Rectal smooth muscle tissue (tissue), 1 donor: Measurements from ENCODE around the gene VSIG2.

ENCODE experiments used
- H3K27ac ChIP-seq: one replicate; pipeline ENCODE4 v1.7.0; 2013; ENCODE audit warnings: low read depth, low read length, inconsistent platforms
- H3K27me3 ChIP-seq: one replicate; pipeline ENCODE4 v1.7.0; 2013; ENCODE audit warnings: low read length; ENCODE audit not compliant: control insufficient read depth, insufficient read depth
- H3K36me3 ChIP-seq: one replicate; pipeline ENCODE4 v1.7.0; 2013; ENCODE audit warnings: low read length; ENCODE audit not compliant: control insufficient read depth, insufficient read depth
- H3K4me1 ChIP-seq: one replicate; pipeline ENCODE4 v1.7.0; 2013; ENCODE audit warnings: low read length; ENCODE audit not compliant: control insufficient read depth, insufficient read depth
- H3K4me3 ChIP-seq: one replicate; pipeline ENCODE4 v1.7.0; 2013; ENCODE audit warnings: low read length
- H3K9ac ChIP-seq: one replicate; pipeline ENCODE4 v1.7.0; 2013; ENCODE audit warnings: low read length

The VSIG2 gene

GRCh38 chr11:124751741-124752470 is at the start of gene VSIG2:
Gene VSIG2 (minus strand): TSS chr11:124752255. CDS start chr11:124752137, 118 bp downstream.
- Histone ChIP-seq H3K4me1 (no peaks in the 10 kb centered on the region), H3K27ac (no peak within 1 kb of the TSS), H3K4me3 (peak within 1 kb of the TSS; percentile 54), H3K9ac (peak within 1 kb of the TSS; percentile 12), H3K36me3 (no peaks in the 10 kb centered on the region), H3K27me3 (peaks cover 4% of the 10 kb centered on the region)

- peak overlapping the region; percentile 99 for H3K27ac ChIP-seq
- peaks cover 12% of the 10 kb centered on the region for H3K4me1 ChIP-seq
- no peaks in the 10 kb centered on the region for H3K27me3 ChIP-seq
- no peaks in the 10 kb centered on the region for H3K36me3 ChIP-seq
- peak overlapping the region; percentile 81 for H3K9ac ChIP-seq
- peak overlapping the region; percentile 88 for H3K4me3 ChIP-seq
Measured at GRCh38 chr11:124801014-124801413, 49.0 kb upstream of the VSIG2 start.

- Histone ChIP-seq H3K4me3 (peak within 1 kb of the TSS; percentile 88), H3K27me3 (no peaks in the 10 kb centered on the region), H3K9ac (peak within 1 kb of the TSS; percentile 81), H3K36me3 (no peaks in the 10 kb centered on the region), H3K27ac (peak within 1 kb of the TSS; percentile 99), H3K4me1 (peaks cover 12% of the 10 kb centered on the region)
Measured at GRCh38 chr11:124800226-124800929, 48.3 kb upstream of the VSIG2 start, which contains the start of gene MSANTD2. Gene MSANTD2 (minus strand): TSS chr11:124800406. CDS start chr11:124800380, 26 bp downstream.

- H3K36me3 ChIP-seq, result no peaks in the 10 kb centered on the region
- peak overlapping the region; percentile 88 for H3K4me3 ChIP-seq
- H3K4me1 ChIP-seq, result peaks cover 12% of the 10 kb centered on the region
- peak overlapping the region; percentile 45 for H3K9ac ChIP-seq
- H3K27me3 ChIP-seq, result no peaks in the 10 kb centered on the region
- peak overlapping the region; percentile 99 for H3K27ac ChIP-seq
Measured at GRCh38 chr11:124799348-124800225, 47.5 kb upstream of the VSIG2 start.

GRCh38 chr11:124798991-124799347 is 46.9 kb upstream of the VSIG2 start:
- H3K27ac ChIP-seq, result no peak overlapping the region

GRCh38 chr11:124796312-124796711 is 44.3 kb upstream of the VSIG2 start:
- Histone ChIP-seq H3K27me3 (no peaks in the 10 kb centered on the region), H3K9ac (no peak overlapping the region), H3K4me1 (peaks cover 12% of the 10 kb centered on the region), H3K27ac (no peak overlapping the region), H3K36me3 (no peaks in the 10 kb centered on the region), H3K4me3 (no peak overlapping the region)

More at GRCh38 chr11:124798991-124799347, 46.9 kb upstream of the VSIG2 start:
- H3K36me3 ChIP-seq, result no peaks in the 10 kb centered on the region
- H3K4me3 ChIP-seq, result peak overlapping the region; percentile 88
- H3K4me1 ChIP-seq, result peaks cover 12% of the 10 kb centered on the region
- H3K27me3 ChIP-seq, result no peaks in the 10 kb centered on the region
- peak overlapping the region; percentile 32 for H3K9ac ChIP-seq

GRCh38 chr11:124793466-124794278 is 41.6 kb upstream of the VSIG2 start:
- Histone ChIP-seq H3K27me3 (no peaks in the 10 kb centered on the region), H3K4me1 (peaks cover 3% of the 10 kb centered on the region), H3K27ac (no peak overlapping the region), H3K36me3 (no peaks in the 10 kb centered on the region), H3K4me3 (no peak overlapping the region), H3K9ac (no peak overlapping the region)

GRCh38 chr11:124791626-124792341 is 39.7 kb upstream of the VSIG2 start:
- no peak overlapping the region for H3K9ac ChIP-seq

GRCh38 chr11:124788521-124788920 is 36.5 kb upstream of the VSIG2 start:
- Histone ChIP-seq H3K27ac (no peak overlapping the region), H3K27me3 (no peaks in the 10 kb centered on the region), H3K9ac (no peak overlapping the region), H3K36me3 (no peaks in the 10 kb centered on the region), H3K4me3 (no peak overlapping the region), H3K4me1 (no peaks in the 10 kb centered on the region)

More at GRCh38 chr11:124791626-124792341, 39.7 kb upstream of the VSIG2 start:
- no peak overlapping the region for H3K4me3 ChIP-seq
- H3K27ac ChIP-seq, result no peak overlapping the region
- H3K4me1 ChIP-seq, result no peaks in the 10 kb centered on the region
- no peaks in the 10 kb centered on the region for H3K27me3 ChIP-seq
- no peaks in the 10 kb centered on the region for H3K36me3 ChIP-seq

GRCh38 chr11:124784051-124784450 is 32.0 kb upstream of the VSIG2 start:
- Histone ChIP-seq H3K4me1 (no peaks in the 10 kb centered on the region), H3K4me3 (no peak overlapping the region), H3K27me3 (no peaks in the 10 kb centered on the region), H3K9ac (no peak overlapping the region), H3K27ac (no peak overlapping the region), H3K36me3 (no peaks in the 10 kb centered on the region)

GRCh38 chr11:124783002-124783401 is 30.9 kb upstream of the VSIG2 start:
- Histone ChIP-seq H3K27me3 (no peaks in the 10 kb centered on the region), H3K9ac (no peak overlapping the region)

More at GRCh38 chr11:124783002-124783401, 30.9 kb upstream of the VSIG2 start:
- Histone ChIP-seq H3K36me3 (no peaks in the 10 kb centered on the region), H3K27ac (no peak overlapping the region), H3K4me3 (no peak overlapping the region), H3K4me1 (no peaks in the 10 kb centered on the region)
